SJCRH30 (cell line): ENCODE measurements around the gene SLC2A10. TPM values are rescaled to one million over a fixed set of nuclear protein-coding genes. Genes with fewer than 3 reads are reported as not detected.
A peak's percentile ranks its signal among the peaks of the same experiment; 100 is the strongest.

Source experiments
- DNase-seq, 2 experiments: peaks; one replicate each; pipeline ENCODE4 v3.0.0-alpha.2; 2015 to 2020
- H3K27ac ChIP-seq: fragments of 250-450 bp; sonication (Bioruptor Pico); 2 replicates; pipeline ENCODE4 v1.5.1; 2020; ENCODE audit warnings: mild to moderate bottlenecking, moderate library complexity
- H3K27me3 ChIP-seq: fragments of 250-450 bp; sonication (Bioruptor Pico); 2 replicates; pipeline ENCODE4 v1.5.1; 2020; ENCODE audit warnings: mild to moderate bottlenecking, moderate library complexity
- H3K36me3 ChIP-seq: fragments of 250-450 bp; sonication (Bioruptor Pico); 2 replicates; pipeline ENCODE4 v1.5.1; 2020; ENCODE audit warnings: mild to moderate bottlenecking, moderate library complexity
- H3K4me1 ChIP-seq: fragments of 250-450 bp; sonication (Bioruptor Pico); 2 replicates; pipeline ENCODE4 v1.5.1; 2020; ENCODE audit warnings: mild to moderate bottlenecking, moderate library complexity
- H3K4me3 ChIP-seq: fragments of 250-450 bp; sonication (Bioruptor Pico); 2 replicates; pipeline ENCODE4 v1.5.1; 2020; ENCODE audit warnings: mild to moderate bottlenecking, moderate library complexity
- H3K9me3 ChIP-seq: fragments of 250-450 bp; sonication (Bioruptor Pico); replicated peaks from 2 replicates; pipeline ENCODE4 v1.5.1; 2020; ENCODE audit warnings: mild to moderate bottlenecking, moderate library complexity
- total RNA-seq: library from RNA; depleted of rRNA; stranded (reverse); fragments of >200 nt; shearing (Covaris generic); gene quantifications from 2 replicates; pipeline ENCODE4 v1.2.3, GENCODE V29; 2014

SLC2A10 gene
- total RNA-seq, 1 experiment from 2014 or later = 4.6 TPM

- no peaks in the 10 kb centered on the region for H3K9me3 ChIP-seq
- H3K4me3 ChIP-seq = peak overlapping the region; percentile 76
- peak overlapping the region; percentile 79; the same call in 1 of the 2 replicates for H3K27ac ChIP-seq
- no peaks in the 10 kb centered on the region for H3K27me3 ChIP-seq
- H3K36me3 ChIP-seq = peaks cover 19% of the 10 kb centered on the region
- no peak for DNase-seq
- H3K4me1 ChIP-seq = no peaks in the 10 kb centered on the region; the same call in 1 of the 2 replicates
Observed at GRCh38 chr20:46689754-46690085, 19.7 kb upstream of the SLC2A10 start.

GRCh38 chr20:46690219-46691106, 19.0 kb upstream of the SLC2A10 start:
- Histone ChIP-seq H3K4me3 (peak overlapping the region; percentile 76), H3K27ac (no peak overlapping the region; the same call in 1 of the 2 replicates), H3K27me3 (no peaks in the 10 kb centered on the region), H3K36me3 (peaks cover 14% of the 10 kb centered on the region), H3K9me3 (no peaks in the 10 kb centered on the region), H3K4me1 (peaks cover 4% of the 10 kb centered on the region; the same call in 1 of the 2 replicates)
- DNase-seq = no peak

- H3K9me3 ChIP-seq = no peaks in the 10 kb centered on the region
- H3K4me1 ChIP-seq = peaks cover 11% of the 10 kb centered on the region
- no peak overlapping the region for H3K27ac ChIP-seq
- H3K4me3 ChIP-seq = no peak overlapping the region
- peaks cover 6% of the 10 kb centered on the region for H3K36me3 ChIP-seq
- no peaks in the 10 kb centered on the region for H3K27me3 ChIP-seq
- DNase-seq = no peak
Observed at GRCh38 chr20:46691196-46691595, 18.3 kb upstream of the SLC2A10 start.

- Histone ChIP-seq H3K27me3 (no peaks in the 10 kb centered on the region), H3K27ac (no peak overlapping the region), H3K9me3 (no peaks in the 10 kb centered on the region), H3K36me3 (no peaks in the 10 kb centered on the region), H3K4me1 (peaks cover 20% of the 10 kb centered on the region), H3K4me3 (no peak overlapping the region)
- peak in 1 of 2 experiments; percentile 65 for DNase-seq
Observed at GRCh38 chr20:46694484-46694883, 15.0 kb upstream of the SLC2A10 start.

- H3K9me3 ChIP-seq = no peaks in the 10 kb centered on the region
- H3K36me3 ChIP-seq = no peaks in the 10 kb centered on the region
- peak; percentile 46 to 70 for DNase-seq
- H3K4me3 ChIP-seq = no peak overlapping the region
- H3K27ac ChIP-seq = no peak overlapping the region
- H3K4me1 ChIP-seq = peaks cover 20% of the 10 kb centered on the region
- H3K27me3 ChIP-seq = no peaks in the 10 kb centered on the region
Observed at GRCh38 chr20:46695892-46696291, 13.6 kb upstream of the SLC2A10 start.

GRCh38 chr20:46696791-46697279, 12.6 kb upstream of the SLC2A10 start:
- Histone ChIP-seq H3K36me3 (no peaks in the 10 kb centered on the region), H3K27ac (no peak overlapping the region), H3K4me3 (no peak overlapping the region), H3K4me1 (peaks cover 28% of the 10 kb centered on the region), H3K27me3 (no peaks in the 10 kb centered on the region), H3K9me3 (no peaks in the 10 kb centered on the region)
- no peak for DNase-seq

GRCh38 chr20:46698788-46699187, 10.7 kb upstream of the SLC2A10 start:
- Histone ChIP-seq H3K27me3 (no peaks in the 10 kb centered on the region), H3K36me3 (no peaks in the 10 kb centered on the region), H3K9me3 (no peaks in the 10 kb centered on the region), H3K4me1 (peaks cover 42% of the 10 kb centered on the region), H3K27ac (no peak overlapping the region), H3K4me3 (no peak overlapping the region)
- DNase-seq = peak in 1 of 2 experiments; percentile 45

GRCh38 chr20:46699651-46700359, 9.6 kb upstream of the SLC2A10 start:
- H3K4me3 ChIP-seq = no peak overlapping the region
- DNase-seq = peak in 1 of 2 experiments; percentile 63

GRCh38 chr20:46700481-46700880, 9.0 kb upstream of the SLC2A10 start:
- Histone ChIP-seq H3K4me3 (no peak overlapping the region), H3K27ac (no peak overlapping the region), H3K4me1 (peaks cover 42% of the 10 kb centered on the region), H3K9me3 (peaks cover 4% of the 10 kb centered on the region; the same call in 1 of the 2 replicates), H3K36me3 (no peaks in the 10 kb centered on the region), H3K27me3 (0 out of 2 replicates have a peak, but pooled peaks cover under 1% of the 10 kb centered on the region)
- DNase-seq = no peak

More at GRCh38 chr20:46699651-46700359, 9.6 kb upstream of the SLC2A10 start:
- Histone ChIP-seq H3K9me3 (no peaks in the 10 kb centered on the region), H3K27me3 (no peaks in the 10 kb centered on the region), H3K4me1 (peaks cover 46% of the 10 kb centered on the region), H3K36me3 (no peaks in the 10 kb centered on the region), H3K27ac (no peak overlapping the region)

GRCh38 chr20:46701057-46701456, 8.4 kb upstream of the SLC2A10 start:
- Histone ChIP-seq H3K27ac (no peak overlapping the region), H3K9me3 (peaks cover 10% of the 10 kb centered on the region; the same call in 1 of the 2 replicates), H3K27me3 (0 out of 2 replicates have a peak, but pooled peaks cover 4% of the 10 kb centered on the region), H3K4me3 (no peak overlapping the region), H3K4me1 (peaks cover 37% of the 10 kb centered on the region), H3K36me3 (no peaks in the 10 kb centered on the region)
- peak in 1 of 2 experiments; percentile 51 for DNase-seq

GRCh38 chr20:46701556-46701955, 7.9 kb upstream of the SLC2A10 start:
- Histone ChIP-seq H3K27me3 (0 out of 2 replicates have a peak, but pooled peaks cover 4% of the 10 kb centered on the region), H3K27ac (no peak overlapping the region), H3K36me3 (no peaks in the 10 kb centered on the region), H3K4me3 (no peak overlapping the region), H3K9me3 (peaks cover 11% of the 10 kb centered on the region), H3K4me1 (peaks cover 32% of the 10 kb centered on the region)
- no peak for DNase-seq

- no peak for DNase-seq
- H3K27ac ChIP-seq = no peak overlapping the region
- H3K36me3 ChIP-seq = no peaks in the 10 kb centered on the region
- no peak overlapping the region for H3K4me3 ChIP-seq
- peaks cover 27% of the 10 kb centered on the region for H3K4me1 ChIP-seq
- 0 out of 2 replicates have a peak, but pooled peaks cover 4% of the 10 kb centered on the region for H3K27me3 ChIP-seq
- peaks cover 16% of the 10 kb centered on the region for H3K9me3 ChIP-seq
Observed at GRCh38 chr20:46701986-46702385, 7.5 kb upstream of the SLC2A10 start.

- Histone ChIP-seq H3K4me1 (peaks cover 26% of the 10 kb centered on the region), H3K36me3 (no peaks in the 10 kb centered on the region), H3K27me3 (0 out of 2 replicates have a peak, but pooled peaks cover 4% of the 10 kb centered on the region), H3K27ac (no peak overlapping the region), H3K9me3 (peaks cover 21% of the 10 kb centered on the region), H3K4me3 (no peak overlapping the region)
- DNase-seq = peak in 1 of 2 experiments; percentile 59
Observed at GRCh38 chr20:46702447-46703203, 6.8 kb upstream of the SLC2A10 start.

GRCh38 chr20:46703435-46703834, 6.0 kb upstream of the SLC2A10 start:
- peaks cover 21% of the 10 kb centered on the region for H3K9me3 ChIP-seq
- no peaks in the 10 kb centered on the region for H3K36me3 ChIP-seq

More at GRCh38 chr20:46703435-46703834, 6.0 kb upstream of the SLC2A10 start:
- Histone ChIP-seq H3K4me1 (peaks cover 26% of the 10 kb centered on the region), H3K27ac (no peak overlapping the region), H3K4me3 (no peak overlapping the region), H3K27me3 (0 out of 2 replicates have a peak, but pooled peaks cover 4% of the 10 kb centered on the region)
- DNase-seq = no peak
